Ectodermal cell (in vitro differentiated cells): Measurements from ENCODE around the gene NT5C. TPM values are rescaled to one million over a fixed set of nuclear protein-coding genes. Genes with fewer than 3 reads are reported as not detected.
"Not testable (repeated sequence)": the region's sequence is repeated elsewhere in the genome, so short reads cannot be mapped to it uniquely, and the experiment has no call there.

Experiments used
- H3K27ac ChIP-seq: 2 replicates; pipeline ENCODE4 v1.7.0; 2013; ENCODE audit warnings: mild to moderate bottlenecking, low read depth, low read length; ENCODE audit not compliant: insufficient read depth, poor library complexity, severe bottlenecking
- H3K27me3 ChIP-seq: 2 replicates; pipeline ENCODE4 v1.7.0; 2013; ENCODE audit warnings: mild to moderate bottlenecking, low read length; ENCODE audit not compliant: insufficient read depth, control insufficient read depth, poor library complexity, severe bottlenecking
- H3K36me3 ChIP-seq: one replicate; pipeline ENCODE4 v1.7.0; 2013; ENCODE audit warnings: low read length; ENCODE audit not compliant: control insufficient read depth, insufficient read depth
- H3K4me1 ChIP-seq: one replicate; pipeline ENCODE4 v1.7.0; 2013; ENCODE audit warnings: low read length; ENCODE audit not compliant: control insufficient read depth, insufficient read depth
- H3K4me3 ChIP-seq: 2 replicates; pipeline ENCODE4 v1.7.0; 2013; ENCODE audit warnings: low read depth, low read length, control low read depth; ENCODE audit not compliant: insufficient read depth
- H3K9me3 ChIP-seq: 2 replicates; pipeline ENCODE4 v1.7.0; 2013; ENCODE audit warnings: mild to moderate bottlenecking, low read length, moderate library complexity; ENCODE audit not compliant: control insufficient read depth
- WGBS, 2 experiments: methylation state at CpG; one replicate each; pipeline ENCODE4 v1.1.7; 2013; ENCODE audit warnings: missing lambda C conversion rate in 2 of 2; 5-methylcytosine and 5-hydroxymethylcytosine counted together
- polyA plus RNA-seq, 4 experiments: library from polyadenylated mRNA; stranded (reverse); fragments of 50-300 nt; gene quantifications; one replicate each; pipeline ENCODE4 v1.2.3, GENCODE V29; 2013

Gene NT5C
- 56.8 TPM for polyA plus RNA-seq (2013, experiment 1 of 4)
- polyA plus RNA-seq (2013, experiment 2 of 4) = 54.7 TPM
- polyA plus RNA-seq (2013, experiment 3 of 4) = 60.6 TPM
- polyA plus RNA-seq (2013, experiment 4 of 4) = 68.0 TPM

GRCh38 chr17:75131278-75132017, at the start of gene NT5C:
Gene NT5C (minus strand): TSS chr17:75131742. CDS start chr17:75131707, 35 bp downstream.
- H3K27ac ChIP-seq = peak within 1 kb of the TSS; percentile 90
- 1% methylated on average over 82 of the region's 82 CpGs for WGBS, 2 experiments
- H3K27me3 ChIP-seq = no peaks in the 10 kb centered on the region

GRCh38 chr17:75181110-75181509, 49.6 kb upstream of the NT5C start:
- no peaks in the 10 kb centered on the region for H3K27me3 ChIP-seq
- H3K4me3 ChIP-seq = peak overlapping the region; percentile 73
- H3K27ac ChIP-seq = no peak overlapping the region
- 47 to 56% methylated on average over 5 to 8 of the region's 8 CpGs for WGBS, 2 experiments
- no peaks in the 10 kb centered on the region for H3K9me3 ChIP-seq
- H3K4me1 ChIP-seq = no peaks in the 10 kb centered on the region
- H3K36me3 ChIP-seq = peaks cover 18% of the 10 kb centered on the region

More at GRCh38 chr17:75131278-75132017, at the start of gene NT5C:
- Histone ChIP-seq H3K4me3 (peak within 1 kb of the TSS; percentile 90), H3K9me3 (no peaks in the 10 kb centered on the region), H3K4me1 (peaks cover 6% of the 10 kb centered on the region), H3K36me3 (peaks cover 21% of the 10 kb centered on the region)

GRCh38 chr17:75178453-75178852, 46.9 kb upstream of the NT5C start:
- Histone ChIP-seq H3K36me3 (peaks cover 41% of the 10 kb centered on the region), H3K4me1 (no peaks in the 10 kb centered on the region), H3K27me3 (no peaks in the 10 kb centered on the region), H3K4me3 (no peak overlapping the region), H3K27ac (no peak overlapping the region), H3K9me3 (no peaks in the 10 kb centered on the region)
- 92% methylated on average over 6 of the region's 6 CpGs for WGBS, 2 experiments

DNA sequence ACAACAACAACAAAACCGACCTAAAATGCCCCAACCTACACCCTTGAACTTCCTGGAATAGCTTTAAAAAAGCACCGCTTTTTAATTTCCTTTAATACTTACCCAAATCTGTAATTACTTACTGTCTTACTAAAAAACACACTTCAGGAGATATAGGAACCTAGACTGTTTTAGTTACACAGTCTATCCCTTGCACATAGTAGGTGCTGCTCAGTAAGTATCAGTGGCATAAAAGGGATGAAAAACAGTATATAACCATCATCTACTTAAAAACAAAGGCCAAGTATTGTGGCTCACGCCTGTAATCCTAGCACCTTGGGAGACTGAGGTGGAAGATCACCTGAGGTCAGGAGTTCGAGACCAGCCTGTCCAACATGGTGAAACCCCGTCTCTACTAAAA, 45.1 kb upstream of the NT5C start:
- Histone ChIP-seq H3K4me1 (no peaks in the 10 kb centered on the region), H3K27ac (no peak overlapping the region), H3K27me3 (no peaks in the 10 kb centered on the region), H3K9me3 (no peaks in the 10 kb centered on the region), H3K4me3 (no peak overlapping the region), H3K36me3 (peaks cover 52% of the 10 kb centered on the region)
- 92 to 93% methylated on average over 5 of the region's 5 CpGs for WGBS, 2 experiments

GRCh38 chr17:75174996-75175395, 43.5 kb upstream of the NT5C start:
- no peaks in the 10 kb centered on the region for H3K27me3 ChIP-seq
- no peak overlapping the region for H3K27ac ChIP-seq
- no peak overlapping the region for H3K4me3 ChIP-seq
- no peaks in the 10 kb centered on the region for H3K9me3 ChIP-seq
- H3K36me3 ChIP-seq = peaks cover 60% of the 10 kb centered on the region
- 94 to 95% methylated on average over 11 of the region's 11 CpGs for WGBS, 2 experiments
- no peaks in the 10 kb centered on the region for H3K4me1 ChIP-seq

- Histone ChIP-seq H3K4me1 (no peaks in the 10 kb centered on the region), H3K9me3 (no peaks in the 10 kb centered on the region), H3K27ac (no peak overlapping the region), H3K4me3 (no peak overlapping the region), H3K36me3 (peaks cover 54% of the 10 kb centered on the region), H3K27me3 (no peaks in the 10 kb centered on the region)
- WGBS, 2 experiments = 90 to 96% methylated on average over 4 of the region's 4 CpGs
Observed at GRCh38 chr17:75173526-75173925, 42.0 kb upstream of the NT5C start.

GRCh38 chr17:75168998-75169397, 37.5 kb upstream of the NT5C start:
- Histone ChIP-seq H3K9me3 (no peaks in the 10 kb centered on the region), H3K4me3 (no peak overlapping the region), H3K36me3 (peaks cover 45% of the 10 kb centered on the region), H3K4me1 (no peaks in the 10 kb centered on the region), H3K27me3 (no peaks in the 10 kb centered on the region), H3K27ac (no peak overlapping the region)
- WGBS, 2 experiments = 92 to 93% methylated on average over 4 of the region's 4 CpGs

DNA sequence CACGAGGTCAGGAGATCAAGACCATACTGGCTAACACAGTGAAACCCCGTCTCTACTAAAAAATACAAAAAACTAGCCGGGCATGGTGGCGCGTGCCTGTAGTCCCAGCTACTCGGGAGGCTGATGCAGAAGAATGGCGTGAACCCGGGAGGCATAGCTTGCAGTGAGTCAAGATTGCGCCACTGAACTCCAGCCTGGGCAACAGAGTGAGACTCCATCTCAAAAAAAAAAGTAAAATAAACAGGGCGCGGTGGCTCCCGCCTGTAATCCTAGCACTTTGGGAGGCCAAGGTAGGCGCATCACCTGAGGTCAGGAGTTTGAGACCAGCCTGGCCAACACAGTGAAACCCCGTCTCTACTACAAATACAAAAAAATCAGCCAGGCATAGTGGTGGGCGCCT, 33.1 kb upstream of the NT5C start:
- 90 to 91% methylated on average over 15 of the region's 15 CpGs for WGBS, 2 experiments
- H3K36me3 ChIP-seq = peaks cover 16% of the 10 kb centered on the region
- H3K27ac ChIP-seq = not testable (repeated sequence)

DNA sequence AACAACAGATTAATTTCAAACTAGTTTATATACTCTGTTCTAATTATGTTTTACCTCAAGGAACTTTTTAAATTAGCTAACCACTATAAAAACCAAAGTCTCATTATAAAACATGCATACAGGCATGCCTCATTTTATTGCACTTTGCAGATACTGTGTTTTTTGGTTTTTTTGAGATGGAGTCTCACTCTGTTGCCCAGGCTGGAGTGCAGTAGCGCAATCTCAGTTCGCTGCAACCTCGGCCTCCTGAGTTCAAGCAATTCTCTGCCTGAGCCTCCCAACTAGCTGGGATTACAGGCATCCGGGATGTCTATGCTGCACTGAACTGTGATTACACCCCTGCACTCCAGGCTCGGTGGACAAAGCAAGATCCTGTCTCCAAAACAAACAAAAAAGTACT, 31.5 kb upstream of the NT5C start:
- Histone ChIP-seq H3K27me3 (no peaks in the 10 kb centered on the region), H3K27ac (no peak overlapping the region), H3K4me1 (no peaks in the 10 kb centered on the region), H3K9me3 (no peaks in the 10 kb centered on the region), H3K36me3 (peaks cover 16% of the 10 kb centered on the region), H3K4me3 (no peak overlapping the region)
- WGBS, 2 experiments = 93 to 97% methylated on average over 5 of the region's 5 CpGs

More for the DNA sequence above, 33.1 kb upstream of the NT5C start:
- not testable (repeated sequence) for H3K9me3 ChIP-seq, H3K4me1 ChIP-seq, H3K4me3 ChIP-seq, H3K27me3 ChIP-seq

- H3K36me3 ChIP-seq = no peaks in the 10 kb centered on the region
Observed at GRCh38 chr17:75160211-75160610, 28.7 kb upstream of the NT5C start.

More at GRCh38 chr17:75160211-75160610, 28.7 kb upstream of the NT5C start:
- H3K4me3 ChIP-seq = no peak overlapping the region
- H3K4me1 ChIP-seq = no peaks in the 10 kb centered on the region
- H3K27ac ChIP-seq = no peak overlapping the region
- 93 to 95% methylated on average over 5 of the region's 5 CpGs for WGBS, 2 experiments
- H3K27me3 ChIP-seq = no peaks in the 10 kb centered on the region
- no peaks in the 10 kb centered on the region for H3K9me3 ChIP-seq
